ENCODE data around the gene PPP1R15A.
"Not testable (repeated sequence)": the region's sequence is repeated elsewhere in the genome, so short reads cannot be mapped to it uniquely, and the experiment has no call there.

- TF ChIP-seq CTCF (conservative IDR thresholded peaks at IDR 0.05); ZFX (IDR thresholded peaks at IDR 0.05): not testable (repeated sequence)
These were observed 31.6 kb downstream of the PPP1R15A start for GRCh38 chr19:48903788-48904187.

All from C4-2B (cell line).